ENCODE results near the gene TMTC1. TPM values are rescaled to one million over a fixed set of nuclear protein-coding genes. Genes with fewer than 3 reads are reported as not detected.

TMTC1 gene
- total RNA-seq, 2 experiments from 2014 or later: not detected

GRCh38 chr12:29692237-29692636 is 91.5 kb downstream of the TMTC1 start:
- Mint-ChIP-seq H3K4me3 (no peak overlapping the region), H3K36me3 (ENCODE audit: low read depth) (no peaks in the 10 kb centered on the region), H3K4me1 (ENCODE audit: low read depth) (no peaks in the 10 kb centered on the region), H3K27ac (no peak overlapping the region), H3K9me3 (peaks cover 4% of the 10 kb centered on the region), H3K27me3 (peaks cover 10% of the 10 kb centered on the region)
- Histone ChIP-seq H3K4me3 (ENCODE audit: low read length) (no peak overlapping the region), H3K9me3 (ENCODE audit: control insufficient read depth in 1 of 2, insufficient read depth in 1 of 2, low read length in 2 of 2) (no peaks in the 10 kb centered on the region), H3K4me1 (ENCODE audit: insufficient read depth, low read length) (no peaks in the 10 kb centered on the region), H3K27me3 (ENCODE audit: control insufficient read depth in 1 of 2, insufficient read depth in 2 of 2, low read length in 2 of 2) (no peaks in the 10 kb centered on the region), H3K27ac (ENCODE audit: low read depth in 1 of 2, low read length in 2 of 2) (no peak overlapping the region), H3K36me3 (ENCODE audit: insufficient read depth, low read length) (no peaks in the 10 kb centered on the region)
- intact Hi-C loops (cut with DNase I, micrococcal nuclease): no loop called here
- POLR2A ChIA-PET: no interaction called here
- TF ChIP-seq CTCF (IDR thresholded peaks at IDR 0.05): no peak
- ATAC-seq (ENCODE audit: poor library complexity) (no peak), DNase-seq (no peak)
- CTCF ChIA-PET: no interaction called here

- no peak overlapping the region for H3K27ac Mint-ChIP-seq
- no peaks in the 10 kb centered on the region for H3K36me3 ChIP-seq (ENCODE audit: insufficient read depth, low read length)
- no peaks in the 10 kb centered on the region for H3K4me1 Mint-ChIP-seq (ENCODE audit: low read depth)
- peaks cover 10% of the 10 kb centered on the region for H3K27me3 Mint-ChIP-seq
- intact Hi-C loops (cut with DNase I, micrococcal nuclease): no loop called here
- no peak for TF ChIP-seq CTCF (IDR thresholded peaks at IDR 0.05)
- no peak overlapping the region for H3K4me3 Mint-ChIP-seq
- no peak overlapping the region for H3K27ac ChIP-seq (ENCODE audit: low read depth in 1 of 2, low read length in 2 of 2)
- DNase-seq (peak in 2 of 14 experiments; percentile 19 to 42), ATAC-seq (ENCODE audit: poor library complexity) (no peak)
- no peaks in the 10 kb centered on the region for H3K36me3 Mint-ChIP-seq (ENCODE audit: low read depth)
- POLR2A ChIA-PET: no interaction called here
- peaks cover 4% of the 10 kb centered on the region for H3K9me3 Mint-ChIP-seq
- no peaks in the 10 kb centered on the region for H3K27me3 ChIP-seq (ENCODE audit: control insufficient read depth in 1 of 2, insufficient read depth in 2 of 2, low read length in 2 of 2)
- H3K4me3 ChIP-seq (ENCODE audit: low read length): no peak overlapping the region
- CTCF ChIA-PET: no interaction called here
- no peaks in the 10 kb centered on the region for H3K9me3 ChIP-seq (ENCODE audit: control insufficient read depth in 1 of 2, insufficient read depth in 1 of 2, low read length in 2 of 2)
- no peaks in the 10 kb centered on the region for H3K4me1 ChIP-seq (ENCODE audit: insufficient read depth, low read length)
These were observed 92.4 kb downstream of the TMTC1 start for GRCh38 chr12:29691161-29691854.

- no peaks in the 10 kb centered on the region for H3K27me3 ChIP-seq (ENCODE audit: control insufficient read depth in 1 of 2, insufficient read depth in 2 of 2, low read length in 2 of 2)
- ATAC-seq (ENCODE audit: poor library complexity) (no peak), DNase-seq (no peak)
- Mint-ChIP-seq H3K27ac (no peak overlapping the region), H3K4me3 (no peak overlapping the region), H3K36me3 (ENCODE audit: low read depth) (no peaks in the 10 kb centered on the region), H3K9me3 (peaks cover 4% of the 10 kb centered on the region), H3K4me1 (ENCODE audit: low read depth) (no peaks in the 10 kb centered on the region), H3K27me3 (peaks cover 10% of the 10 kb centered on the region)
- no peak overlapping the region for H3K4me3 ChIP-seq (ENCODE audit: low read length)
- ChIA-PET CTCF (no interaction called here), POLR2A (no interaction called here)
- H3K36me3 ChIP-seq (ENCODE audit: insufficient read depth, low read length): no peaks in the 10 kb centered on the region
- TF ChIP-seq CTCF (IDR thresholded peaks at IDR 0.05): no peak
- no peak overlapping the region for H3K27ac ChIP-seq (ENCODE audit: low read depth in 1 of 2, low read length in 2 of 2)
- no peaks in the 10 kb centered on the region for H3K4me1 ChIP-seq (ENCODE audit: insufficient read depth, low read length)
- intact Hi-C loops (cut with DNase I, micrococcal nuclease): no loop called here
- H3K9me3 ChIP-seq (ENCODE audit: control insufficient read depth in 1 of 2, insufficient read depth in 1 of 2, low read length in 2 of 2): no peaks in the 10 kb centered on the region
These were observed 93.0 kb downstream of the TMTC1 start for GRCh38 chr12:29690728-29691127.

Measured in CD4-positive, alpha-beta T cell (primary cell).